NCI-H774 (cell line): Measurements from ENCODE around the gene CCDC92.

Experiments used
- DNase-seq: peaks from one replicate; lab custom pipeline; 2025; lab: John Stamatoyannopoulos, UW

CCDC92 gene

GRCh38 chr12:123889848-123890535, 82.6 kb downstream of the CCDC92 start:
- no peak for DNase-seq

- no peak for DNase-seq
Observed at GRCh38 chr12:123888989-123889388, 83.6 kb downstream of the CCDC92 start.

GRCh38 chr12:123886931-123887582, 85.6 kb downstream of the CCDC92 start:
- no peak for DNase-seq

GRCh38 chr12:123886258-123886657, 86.4 kb downstream of the CCDC92 start:
- no peak for DNase-seq
